ENCODE data around the gene VSTM2B.

Gene VSTM2B

DNA sequence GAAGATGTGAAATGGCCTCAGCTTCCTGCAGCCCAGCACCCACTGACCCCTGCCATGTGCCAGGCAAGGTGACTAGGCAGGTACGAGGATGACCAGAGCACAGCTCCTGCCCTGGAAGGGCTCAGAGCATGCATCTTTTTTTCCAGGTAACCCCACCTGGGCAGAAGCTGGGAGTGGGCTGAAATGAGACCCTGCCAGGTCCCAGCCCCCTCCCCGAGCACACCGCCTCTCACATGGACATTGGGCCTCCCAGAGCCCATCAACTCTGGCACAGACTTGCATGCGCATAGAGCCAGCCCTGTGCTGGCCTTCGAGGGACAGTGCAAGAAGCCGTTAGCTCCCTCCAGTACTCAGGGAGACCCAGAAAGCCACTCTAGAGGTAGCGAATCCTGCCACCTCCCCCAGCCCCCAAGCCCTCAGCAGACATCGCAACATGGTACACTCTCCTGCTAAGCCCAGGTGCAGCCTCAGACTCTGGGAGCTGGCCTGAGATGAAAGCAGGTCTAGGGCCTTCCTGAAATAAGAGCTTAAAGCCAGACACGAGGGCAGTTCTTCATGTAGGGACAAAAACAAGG is 8.9 kb upstream of the VSTM2B start:
- no peak for DNase-seq

DNA sequence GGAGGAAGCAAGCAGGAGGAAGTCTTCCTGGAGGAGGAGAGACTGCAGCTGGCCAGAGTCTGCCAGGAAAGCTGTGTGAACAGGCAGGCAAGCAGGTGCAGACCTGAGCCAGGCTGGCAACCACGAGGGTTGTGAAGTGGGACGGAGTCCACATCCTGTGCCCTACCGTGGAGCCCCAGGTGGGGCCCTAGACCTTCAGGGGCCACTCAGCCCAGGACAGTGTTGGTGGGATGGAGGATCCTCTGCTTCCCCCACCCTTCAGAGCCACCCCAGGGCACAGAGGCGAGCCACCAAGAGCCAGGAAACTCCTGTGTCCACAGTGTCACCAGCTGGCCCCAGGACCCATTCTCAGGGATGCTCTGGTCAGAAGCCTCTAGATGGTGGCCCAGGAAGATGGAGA is 8.4 kb upstream of the VSTM2B start:
- DNase-seq: no peak

DNA sequence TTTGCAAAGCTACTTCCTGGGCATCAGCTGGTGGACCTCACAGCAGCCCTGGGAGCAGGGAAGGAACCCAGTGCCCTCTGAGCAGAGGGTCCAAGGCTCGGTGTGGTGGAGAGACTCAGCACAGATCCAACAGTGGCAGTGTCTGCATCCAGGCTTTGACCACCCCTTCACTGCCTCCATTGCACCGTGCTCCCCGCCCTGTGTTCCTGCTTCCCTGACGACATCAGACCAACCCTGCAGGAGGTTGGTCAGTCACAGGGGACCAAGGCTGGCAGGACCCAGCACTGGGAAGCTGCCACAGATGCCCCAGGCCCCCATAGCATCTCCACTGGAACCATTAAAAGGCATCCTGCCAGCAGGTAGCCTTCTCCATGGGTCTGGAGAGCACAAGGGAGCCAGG is 7.8 kb upstream of the VSTM2B start:
- DNase-seq: no peak

DNA sequence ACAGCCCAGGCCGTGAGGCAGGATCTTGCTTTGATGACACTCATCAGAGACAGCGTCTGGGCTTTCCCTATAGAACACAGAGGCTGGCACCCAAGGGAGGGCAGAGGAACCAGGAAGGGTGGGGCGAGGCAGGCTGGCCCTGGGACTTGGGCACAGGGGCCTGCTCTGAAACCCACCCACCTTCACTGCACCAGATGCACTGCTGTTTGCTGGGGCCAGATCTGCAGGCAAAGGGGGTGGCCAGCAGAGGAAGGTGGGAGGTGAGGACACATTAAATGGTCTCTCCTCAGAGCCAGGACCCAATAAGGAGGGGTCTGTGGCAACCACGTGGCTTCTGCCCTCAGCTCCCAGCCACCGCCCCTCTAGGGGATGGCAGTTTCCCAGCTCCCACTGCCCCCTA is 6.6 kb upstream of the VSTM2B start:
- DNase-seq: no peak

DNA sequence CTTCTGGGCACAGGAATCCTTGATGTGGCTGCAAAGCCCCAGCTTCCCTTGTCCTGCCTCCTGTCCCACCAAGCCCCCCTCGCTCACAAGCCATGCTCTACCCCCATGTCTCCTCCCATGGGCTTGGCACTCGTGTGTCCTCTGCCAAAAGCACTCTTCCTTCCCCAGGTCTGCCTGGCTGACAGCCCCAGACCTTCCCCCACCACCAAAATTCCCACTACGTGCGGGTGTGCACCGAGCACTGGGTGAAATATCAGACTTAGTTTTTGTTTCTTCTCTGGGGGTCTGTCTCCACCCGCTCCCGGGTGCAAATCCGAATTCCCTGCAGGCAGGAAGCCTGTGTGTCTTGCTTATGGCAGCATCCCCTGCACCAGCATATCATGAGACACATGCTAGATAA is 5.9 kb upstream of the VSTM2B start:
- no peak for DNase-seq

DNA sequence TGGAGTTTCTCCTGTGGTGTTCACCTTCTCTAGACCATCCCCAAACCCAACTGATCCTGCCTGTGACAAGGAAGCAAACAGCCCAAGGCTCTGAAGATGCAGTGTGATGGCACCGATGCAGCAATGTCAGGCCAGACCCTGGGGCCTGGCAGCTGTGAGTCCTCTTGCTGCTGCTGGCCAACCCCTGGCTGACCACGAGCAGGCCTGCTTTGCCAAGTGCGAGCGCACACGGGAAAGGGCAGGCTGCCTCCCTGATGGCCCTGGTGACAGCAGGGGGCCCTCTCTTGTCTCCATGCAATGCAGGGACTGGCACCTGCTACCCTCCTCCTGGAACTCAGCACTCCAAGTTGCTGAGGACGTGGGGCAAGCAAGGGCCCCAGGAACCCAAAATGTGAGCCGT is 5.4 kb upstream of the VSTM2B start:
- no peak for DNase-seq

DNA sequence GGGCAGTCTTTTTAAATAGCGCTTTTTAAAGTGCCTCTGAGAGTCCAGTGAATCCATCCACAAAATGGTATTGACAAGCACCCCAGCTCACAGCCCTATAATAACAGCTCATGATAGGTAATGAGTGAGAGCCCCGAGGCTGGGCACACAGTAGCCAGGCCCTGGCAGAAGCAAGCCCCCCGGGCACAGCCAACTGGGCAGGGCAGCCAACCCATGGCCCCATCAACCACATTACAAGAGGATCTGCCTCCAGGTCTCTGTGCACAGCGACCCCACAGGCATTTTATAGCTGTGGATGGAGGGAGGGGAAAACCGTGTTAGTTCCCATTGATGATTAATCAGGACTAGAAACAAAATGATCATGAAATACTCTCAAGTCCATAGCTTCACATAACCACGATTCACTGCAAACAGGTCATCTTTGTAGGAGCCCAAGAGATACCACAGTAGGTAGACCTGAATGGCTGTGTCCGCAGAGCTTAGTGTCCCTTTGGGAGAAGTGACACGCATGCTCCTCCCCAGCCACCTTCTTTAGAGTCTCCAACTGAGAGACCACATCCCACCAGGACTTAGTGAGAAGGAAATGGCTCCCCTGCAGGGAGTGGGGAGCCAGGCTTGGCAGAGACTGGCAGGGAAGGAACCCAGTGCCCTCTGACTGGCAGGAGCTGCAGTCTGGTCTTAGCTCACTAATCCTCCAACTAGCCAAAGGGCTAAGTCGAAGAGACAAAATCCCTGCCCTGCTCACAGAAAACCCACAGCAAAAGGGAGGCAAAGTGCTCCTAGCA is 4.3 kb upstream of the VSTM2B start:
- no peak for DNase-seq

DNA sequence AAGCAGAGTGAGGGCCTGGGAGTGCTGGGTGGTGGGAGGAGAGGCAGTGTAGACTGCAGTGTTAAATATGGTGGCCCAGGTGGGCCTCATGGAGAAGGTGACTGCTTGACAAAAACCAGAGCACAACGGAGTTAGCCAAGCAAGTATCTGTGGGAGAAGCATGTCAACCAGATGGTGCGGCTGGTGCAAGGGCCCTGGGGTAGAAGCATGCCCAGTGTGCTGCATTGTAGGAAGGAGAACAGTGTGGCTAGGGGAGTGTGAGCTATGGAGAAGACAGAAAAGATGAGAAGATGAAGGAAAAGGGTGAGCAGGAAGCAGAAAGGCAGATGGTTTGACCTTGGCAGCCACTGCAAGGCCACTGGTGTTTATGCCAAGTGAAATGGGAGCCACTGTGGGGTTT is 2.2 kb upstream of the VSTM2B start:
- DNase-seq: no peak

DNA sequence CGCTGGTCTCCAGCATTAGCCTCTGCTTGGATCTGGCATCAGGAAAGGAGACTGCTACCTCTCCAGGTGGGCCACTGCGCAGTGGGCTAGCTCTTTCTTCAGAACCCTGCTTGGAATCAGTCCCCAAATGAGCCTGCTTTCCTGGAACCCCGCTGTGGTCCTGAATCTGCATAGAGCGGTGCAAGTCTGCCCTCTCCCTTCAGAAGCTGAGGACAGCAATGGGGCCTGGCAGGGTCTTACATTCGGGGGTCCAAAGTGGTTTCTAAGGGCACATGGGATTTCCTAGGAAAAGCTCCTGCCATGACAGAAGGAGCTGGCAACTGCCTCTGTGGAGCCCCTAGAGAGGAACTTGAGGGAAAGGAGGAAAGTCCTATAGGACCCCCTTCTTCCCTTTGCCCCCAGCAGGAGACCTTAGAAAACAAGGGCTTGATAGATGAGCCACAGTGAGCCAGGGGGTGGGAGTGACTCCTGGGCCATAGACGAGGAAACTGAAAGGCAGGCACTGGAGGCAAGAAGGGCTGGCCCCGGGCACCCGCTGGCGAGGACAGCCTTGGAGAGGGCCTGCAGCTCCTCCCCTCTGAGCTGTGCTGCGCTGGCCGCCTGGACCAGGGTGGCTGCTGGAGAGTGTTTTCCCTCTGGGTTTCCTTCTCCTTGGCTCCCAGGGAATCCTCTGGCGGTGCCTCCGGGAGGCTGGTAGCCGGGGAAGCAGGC is 1.4 kb upstream of the VSTM2B start:
- no peak for DNase-seq

DNA sequence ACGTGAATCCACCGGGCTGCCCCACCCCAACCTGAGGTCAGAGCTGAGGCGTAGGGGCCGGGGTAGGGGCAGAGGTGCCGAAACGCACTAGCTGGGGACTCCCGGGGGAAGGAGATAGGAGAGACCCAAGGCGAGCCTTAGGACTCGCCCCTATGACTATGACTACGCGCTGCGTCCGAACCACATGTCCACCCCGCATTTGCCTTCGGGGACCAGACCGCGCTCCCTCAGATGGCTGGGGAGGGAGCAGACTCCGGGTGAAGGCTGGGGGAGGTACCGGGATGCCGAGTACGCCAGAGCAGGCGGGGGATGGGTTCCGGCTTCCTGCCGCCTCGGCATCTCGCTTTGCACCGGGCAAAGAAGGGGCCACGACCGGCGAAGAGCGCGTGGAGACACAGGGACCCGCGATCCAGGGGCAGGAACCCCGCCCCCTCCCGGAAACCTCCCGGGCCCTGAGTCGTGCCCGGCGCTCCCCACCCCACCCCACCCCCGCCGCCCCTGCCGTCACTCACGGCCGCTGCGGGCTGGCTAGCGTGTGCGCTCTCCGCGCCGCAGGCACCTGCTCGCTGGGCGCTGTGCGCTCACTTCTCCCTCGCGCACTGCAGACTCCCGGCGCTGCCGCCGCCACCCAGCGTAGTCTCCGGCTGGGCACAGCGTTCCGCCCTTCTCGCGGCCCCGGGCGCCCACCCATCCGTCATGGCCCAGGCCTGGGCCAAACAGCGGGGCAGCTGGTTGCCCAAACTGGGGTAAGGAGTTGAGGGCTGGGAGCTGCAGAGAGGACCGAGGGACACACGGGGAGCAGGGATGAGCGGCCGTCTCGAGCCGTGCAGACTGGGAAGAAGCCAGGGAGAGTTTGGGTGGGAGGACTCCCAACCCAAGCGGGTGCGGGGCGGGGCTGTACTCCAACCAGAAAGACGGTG is 622 bp upstream of the VSTM2B start:
- DNase-seq: no peak

DNA sequence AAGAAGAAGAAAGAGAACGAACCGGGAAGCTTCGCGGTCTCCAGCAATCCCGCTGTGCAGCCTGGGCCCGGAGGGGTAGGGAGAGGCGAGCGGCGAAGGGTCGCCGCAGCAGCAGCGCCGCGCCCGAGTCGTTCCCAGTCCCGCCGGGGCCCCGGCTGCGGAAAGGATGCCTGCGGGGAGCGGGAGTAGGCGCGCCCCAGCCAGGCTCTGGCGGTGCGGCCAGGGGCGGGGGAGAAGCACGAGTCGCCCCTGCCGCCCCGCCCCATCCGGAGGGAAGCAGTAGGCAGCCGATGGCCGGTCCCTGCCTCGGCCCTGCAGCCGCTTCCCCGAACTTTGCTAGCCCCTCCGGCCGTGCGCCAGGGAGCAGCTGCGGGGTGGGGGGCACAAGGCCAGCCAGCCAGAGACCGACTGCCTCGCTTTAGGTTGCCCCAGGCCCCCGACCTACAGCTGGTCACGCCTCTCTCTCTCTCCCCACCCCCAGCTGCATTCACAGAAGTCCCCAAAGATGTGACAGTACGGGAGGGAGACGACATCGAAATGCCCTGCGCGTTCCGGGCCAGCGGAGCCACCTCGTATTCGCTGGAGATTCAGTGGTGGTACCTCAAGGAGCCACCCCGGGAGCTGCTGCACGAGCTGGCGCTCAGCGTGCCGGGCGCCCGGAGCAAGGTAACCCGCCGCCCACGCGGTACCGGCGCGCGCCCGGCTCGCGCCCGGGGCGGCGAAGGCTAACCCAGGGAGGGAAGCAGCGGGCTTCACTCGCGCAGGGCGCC is 1.1 kb downstream of the VSTM2B start:
- no peak for DNase-seq

DNA sequence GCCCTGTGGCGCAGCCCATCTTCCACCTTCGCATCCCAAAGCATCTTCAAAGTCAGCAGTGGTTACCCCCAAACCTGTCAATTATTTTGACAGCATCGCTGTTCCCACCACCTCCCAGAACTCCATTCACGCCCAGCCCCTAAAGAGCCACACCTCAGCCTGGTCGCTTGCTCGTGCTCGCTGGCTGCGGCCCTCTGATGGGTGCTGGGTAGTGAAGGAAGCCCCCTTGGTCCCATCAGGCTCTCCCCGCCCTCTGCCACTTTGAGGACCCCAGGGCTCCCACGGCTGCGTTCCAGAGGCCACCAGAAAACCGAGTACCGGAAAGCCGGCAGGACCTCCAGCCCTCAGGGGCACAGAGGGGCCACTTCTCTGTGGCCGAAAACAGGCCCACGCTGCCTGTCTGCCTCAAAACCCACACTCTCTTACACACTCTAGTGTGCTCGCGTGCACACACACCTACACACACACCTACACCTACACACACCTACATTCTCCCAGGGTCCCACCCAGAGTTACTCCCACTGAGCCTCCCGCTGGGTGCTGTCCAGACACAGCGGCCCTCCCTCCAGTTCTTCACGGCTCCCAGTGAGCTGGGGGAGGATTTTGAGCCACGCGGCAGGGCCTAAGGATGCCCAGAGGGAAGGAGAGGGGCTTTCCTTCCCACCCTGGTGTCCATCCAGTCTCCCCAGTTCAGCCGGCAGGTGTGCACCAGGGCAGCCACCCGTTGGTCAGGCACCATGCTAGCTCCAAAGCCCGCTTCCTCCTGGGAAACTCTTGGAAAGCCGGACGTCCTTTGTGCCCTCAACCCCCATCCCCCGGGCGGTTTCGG is 1.9 kb downstream of the VSTM2B start:
- no peak for DNase-seq

DNA sequence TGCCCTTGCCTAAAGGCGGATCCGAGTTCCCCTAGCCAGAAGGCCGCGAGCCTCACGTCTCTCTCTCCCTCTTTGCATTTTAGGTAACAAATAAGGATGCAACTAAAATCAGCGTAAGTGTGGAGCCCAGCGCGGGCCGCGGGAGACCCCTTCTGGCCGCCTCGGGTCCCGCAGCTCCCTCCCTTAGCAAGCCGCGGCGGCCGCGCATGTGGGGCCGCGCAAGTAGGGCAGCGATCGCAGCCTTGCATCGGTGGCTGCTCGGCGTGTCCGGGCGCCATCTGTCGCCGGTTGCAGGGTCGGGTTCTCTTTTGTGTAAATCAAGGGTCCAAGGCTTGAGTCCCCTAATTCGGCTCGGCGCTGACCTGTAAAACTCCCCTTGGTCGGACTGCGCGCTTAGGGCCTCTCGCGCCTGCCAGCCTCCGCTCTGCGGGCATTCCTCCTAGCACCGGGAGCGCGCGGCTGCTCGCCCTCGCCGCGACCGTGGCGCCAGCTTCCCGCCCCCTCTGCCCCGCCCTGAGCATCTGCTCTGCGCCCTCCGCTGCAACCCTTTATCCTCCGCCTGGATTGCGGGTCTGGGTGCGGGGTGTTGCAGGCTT is 2.7 kb downstream of the VSTM2B start:
- DNase-seq: peak; percentile 69

DNA sequence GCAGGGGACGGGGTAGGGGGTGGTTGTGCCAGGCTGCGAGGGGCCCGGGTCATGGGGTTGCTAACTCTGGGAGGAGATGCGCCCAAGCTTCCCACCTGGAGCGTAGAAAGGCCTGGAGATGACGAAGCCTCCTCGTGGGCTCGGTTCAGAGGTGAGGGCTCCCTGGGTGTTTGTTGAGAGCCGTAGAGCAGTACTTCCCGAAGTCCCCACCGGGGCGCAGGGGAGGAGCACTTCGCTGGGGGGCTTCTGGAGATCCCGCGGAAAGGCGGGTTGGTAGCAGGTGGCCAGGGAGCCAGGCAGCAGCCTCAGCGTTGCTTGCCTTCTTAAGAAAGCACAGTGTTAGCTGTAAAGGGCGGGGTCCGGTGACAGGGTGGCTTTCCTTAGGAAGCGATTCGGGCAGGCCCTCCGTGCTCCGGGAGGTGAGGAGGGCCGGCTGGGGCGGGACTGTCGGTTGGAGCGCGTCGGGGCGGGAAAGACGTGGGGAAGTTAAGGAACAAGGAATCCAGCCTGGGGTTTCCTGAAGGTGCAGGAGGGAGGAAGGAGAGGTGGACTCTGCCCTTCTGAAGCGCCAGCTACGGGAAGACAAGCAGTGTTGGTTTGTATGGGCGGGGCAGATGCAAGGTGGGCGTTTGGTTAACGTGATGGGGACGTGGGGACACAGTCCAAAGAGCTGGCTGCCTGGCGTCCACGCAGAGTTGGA is 3.3 kb downstream of the VSTM2B start:
- DNase-seq: no peak

DNA sequence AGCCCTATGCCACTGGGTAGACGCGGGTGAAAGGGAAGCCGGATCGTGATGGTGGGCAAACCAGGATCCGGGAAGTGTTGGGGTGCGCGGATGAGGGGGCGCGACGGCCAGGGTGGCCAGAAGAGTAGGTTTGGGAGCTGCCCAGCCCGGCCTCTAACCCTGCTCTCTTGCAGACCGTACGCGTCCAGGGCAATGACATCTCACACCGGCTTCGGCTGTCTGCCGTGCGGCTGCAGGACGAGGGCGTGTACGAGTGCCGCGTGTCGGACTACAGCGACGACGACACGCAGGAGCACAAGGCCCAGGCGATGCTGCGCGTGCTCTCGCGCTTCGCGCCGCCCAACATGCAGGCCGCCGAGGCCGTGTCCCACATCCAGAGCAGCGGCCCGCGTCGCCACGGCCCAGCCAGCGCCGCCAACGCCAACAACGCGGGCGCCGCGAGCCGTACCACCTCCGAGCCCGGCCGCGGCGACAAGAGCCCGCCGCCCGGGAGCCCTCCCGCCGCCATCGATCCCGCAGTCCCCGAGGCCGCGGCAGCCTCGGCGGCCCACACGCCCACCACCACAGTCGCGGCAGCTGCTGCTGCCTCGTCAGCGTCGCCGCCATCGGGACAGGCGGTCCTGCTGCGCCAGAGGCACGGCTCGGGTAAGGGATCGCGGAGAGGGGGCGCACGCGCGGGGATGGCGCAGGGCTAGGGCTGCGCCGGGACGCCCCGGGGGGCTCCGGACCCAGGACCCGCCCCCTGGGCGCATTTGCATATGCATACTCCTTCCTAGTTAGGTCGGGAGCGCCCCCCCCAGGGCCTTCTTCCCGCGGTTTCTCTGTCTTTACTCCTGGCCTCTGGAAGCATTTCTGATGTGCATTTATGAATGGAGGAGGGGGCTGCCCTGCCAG is 4.1 kb downstream of the VSTM2B start:
- peak; percentile 11 for DNase-seq

DNA sequence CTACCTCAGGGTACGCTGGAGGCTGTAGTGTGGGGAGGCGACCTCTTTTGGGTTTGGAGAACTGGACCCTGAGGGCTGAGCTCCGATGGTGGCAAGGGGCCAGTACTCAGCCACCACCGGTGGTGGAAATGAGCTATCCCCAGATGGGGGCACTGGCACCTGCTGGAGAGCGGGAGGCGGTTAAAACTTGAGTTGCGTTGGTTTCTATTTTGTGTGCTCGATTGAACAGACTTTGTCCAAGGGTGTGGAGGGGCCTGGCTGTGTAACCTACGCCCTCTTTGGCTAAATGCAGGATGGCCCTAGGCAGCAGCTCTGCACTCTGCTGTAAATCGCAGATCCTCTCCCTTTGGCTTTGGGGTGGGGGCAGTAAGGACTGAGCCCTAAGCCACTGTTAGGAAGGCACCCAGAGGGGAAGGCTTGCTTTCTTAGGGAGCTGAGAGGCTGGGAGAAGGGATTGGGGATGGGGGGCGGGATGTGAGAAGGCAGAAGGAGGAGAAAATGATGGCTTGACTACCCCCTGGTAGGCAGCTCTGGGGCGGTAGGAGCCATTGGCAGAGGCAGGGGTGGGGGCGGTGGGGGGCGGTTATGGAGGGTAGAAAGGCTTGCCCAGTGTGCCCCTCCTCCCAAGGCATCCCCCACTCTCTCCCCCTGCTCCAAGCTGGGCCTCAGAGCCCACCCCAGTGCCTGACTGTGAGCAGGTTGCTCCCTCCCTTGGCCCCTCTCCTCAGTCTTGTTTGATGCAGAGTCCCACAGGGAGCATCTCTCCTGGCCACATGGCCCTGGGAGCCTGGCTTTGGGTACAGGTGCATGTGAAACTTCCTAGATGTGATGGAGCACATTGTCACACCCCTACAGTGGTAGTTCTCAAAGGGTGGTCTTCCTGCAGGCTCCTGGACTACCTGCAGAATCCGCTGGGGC is 5.0 kb downstream of the VSTM2B start:
- DNase-seq: no peak

DNA sequence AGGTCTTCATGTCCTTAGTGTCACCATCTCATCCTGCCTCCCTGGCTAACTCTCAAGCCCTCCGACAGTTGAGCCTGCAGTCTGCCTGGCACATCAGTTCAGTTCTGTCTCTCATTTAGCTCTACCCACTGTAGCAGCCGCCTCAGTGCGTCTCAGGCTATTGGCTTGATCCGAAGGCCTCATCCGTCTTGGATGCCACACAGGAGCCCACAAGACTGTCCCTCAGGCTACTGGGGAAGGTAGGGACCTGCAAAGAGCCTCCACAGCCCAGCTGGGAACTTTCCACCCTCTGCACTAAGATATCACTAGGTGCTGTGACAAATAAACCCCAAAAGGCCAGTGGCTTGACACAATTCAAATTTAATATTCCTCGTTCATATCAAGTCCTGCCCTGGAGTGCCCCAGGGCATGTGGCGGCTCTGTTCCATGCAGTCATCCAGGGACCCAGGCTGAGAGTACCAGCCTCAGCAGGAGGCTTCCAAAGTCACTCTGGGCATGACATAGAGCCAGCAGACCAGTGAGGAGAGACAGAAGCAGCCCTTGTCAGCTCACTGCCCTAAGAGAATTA is 5.7 kb downstream of the VSTM2B start:
- DNase-seq: no peak

DNA sequence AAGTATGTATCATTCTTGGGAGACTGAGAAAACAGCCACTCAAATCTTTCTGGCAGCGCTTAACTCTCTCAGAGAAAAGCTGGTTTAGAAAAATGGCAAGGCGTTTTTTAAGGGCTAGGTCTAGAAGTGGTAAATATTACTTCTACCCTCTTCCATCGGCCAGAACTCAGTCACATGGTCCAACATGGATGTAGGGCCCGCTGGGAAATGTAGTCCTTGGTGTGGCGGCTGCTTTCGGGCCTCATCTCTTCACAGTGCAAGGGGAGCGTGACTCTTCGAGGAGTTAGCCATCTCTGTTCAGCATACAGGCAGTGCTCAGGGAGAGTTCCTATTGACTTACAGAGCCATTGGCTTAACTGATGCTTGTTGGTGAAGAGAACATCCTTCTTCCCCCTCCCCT is 6.3 kb downstream of the VSTM2B start:
- DNase-seq: no peak

Measured in fibroblast of skin of right biceps (primary cell).